Osteocyte (in vitro differentiated cells): Measurements from ENCODE around the gene APOL6. TPM values are rescaled to one million over a fixed set of nuclear protein-coding genes. Genes with fewer than 3 reads are reported as not detected.

ENCODE experiments used
- DNase-seq: peaks from one replicate; pipeline ENCODE4 v3.0.0; 2021; ENCODE audit warnings: mixed read lengths; ENCODE audit not compliant: unreplicated experiment; ENCODE audit errors: extremely low spot score
- H3K27ac Mint-ChIP-seq: one replicate; pipeline ENCODE4 v1.8.0; 2021; ENCODE audit warnings: mild to moderate bottlenecking, mixed read lengths; ENCODE audit not compliant: unreplicated experiment
- H3K27me3 Mint-ChIP-seq: one replicate; pipeline ENCODE4 v1.8.0; 2021; ENCODE audit warnings: mixed read lengths; ENCODE audit not compliant: unreplicated experiment
- H3K36me3 Mint-ChIP-seq: one replicate; pipeline ENCODE4 v1.8.0; 2021; ENCODE audit warnings: mixed read lengths; ENCODE audit not compliant: unreplicated experiment
- H3K4me1 Mint-ChIP-seq: one replicate; pipeline ENCODE4 v1.8.0; 2021; ENCODE audit warnings: mixed read lengths; ENCODE audit not compliant: unreplicated experiment
- H3K4me3 Mint-ChIP-seq: one replicate; pipeline ENCODE4 v1.8.0; 2021; ENCODE audit warnings: mild to moderate bottlenecking, moderate library complexity, mixed read lengths; ENCODE audit not compliant: unreplicated experiment
- H3K9me3 Mint-ChIP-seq: one replicate; pipeline ENCODE4 v1.8.0; 2021; ENCODE audit warnings: mixed read lengths; ENCODE audit not compliant: unreplicated experiment
- CTCF ChIP-seq: fragments of 200-600 bp; sonication (generic); IDR thresholded peaks from 2 replicates; pipeline ENCODE4 v1.5.0; 2021; ENCODE audit warnings: antibody characterized with exemption, mild to moderate bottlenecking, moderate library complexity
- total RNA-seq: library from RNA; stranded (reverse); gene quantifications from 2 replicates; pipeline ENCODE4 v1.2.1, GENCODE V29; 2021

Gene APOL6
- total RNA-seq, 1 donor from 2014 or later, result 11.8 TPM

GRCh38 chr22:35637254-35637653 is 11.0 kb upstream of the APOL6 start:
- TF ChIP-seq CTCF, result no peak
- DNase-seq, result no peak
- no peaks in the 10 kb centered on the region for H3K9me3 Mint-ChIP-seq
- H3K27ac Mint-ChIP-seq, result no peak overlapping the region
- H3K27me3 Mint-ChIP-seq, result no peaks in the 10 kb centered on the region
- no peak overlapping the region for H3K4me3 Mint-ChIP-seq
- H3K36me3 Mint-ChIP-seq, result no peaks in the 10 kb centered on the region
- peaks cover 14% of the 10 kb centered on the region for H3K4me1 Mint-ChIP-seq

- Mint-ChIP-seq H3K27ac (peak overlapping the region; percentile 80), H3K36me3 (no peaks in the 10 kb centered on the region), H3K4me1 (peaks cover 14% of the 10 kb centered on the region), H3K9me3 (no peaks in the 10 kb centered on the region), H3K4me3 (no peak overlapping the region), H3K27me3 (no peaks in the 10 kb centered on the region)
- no peak for TF ChIP-seq CTCF
- DNase-seq, result no peak
Measured at GRCh38 chr22:35638001-35638400, 10.2 kb upstream of the APOL6 start.

- Mint-ChIP-seq H3K27ac (peak overlapping the region; percentile 80), H3K4me1 (peaks cover 14% of the 10 kb centered on the region), H3K36me3 (no peaks in the 10 kb centered on the region), H3K4me3 (no peak overlapping the region), H3K27me3 (no peaks in the 10 kb centered on the region), H3K9me3 (no peaks in the 10 kb centered on the region)
- no peak for TF ChIP-seq CTCF
- peak; percentile 89 for DNase-seq
Measured at GRCh38 chr22:35638410-35638809, 9.8 kb upstream of the APOL6 start.

DNA sequence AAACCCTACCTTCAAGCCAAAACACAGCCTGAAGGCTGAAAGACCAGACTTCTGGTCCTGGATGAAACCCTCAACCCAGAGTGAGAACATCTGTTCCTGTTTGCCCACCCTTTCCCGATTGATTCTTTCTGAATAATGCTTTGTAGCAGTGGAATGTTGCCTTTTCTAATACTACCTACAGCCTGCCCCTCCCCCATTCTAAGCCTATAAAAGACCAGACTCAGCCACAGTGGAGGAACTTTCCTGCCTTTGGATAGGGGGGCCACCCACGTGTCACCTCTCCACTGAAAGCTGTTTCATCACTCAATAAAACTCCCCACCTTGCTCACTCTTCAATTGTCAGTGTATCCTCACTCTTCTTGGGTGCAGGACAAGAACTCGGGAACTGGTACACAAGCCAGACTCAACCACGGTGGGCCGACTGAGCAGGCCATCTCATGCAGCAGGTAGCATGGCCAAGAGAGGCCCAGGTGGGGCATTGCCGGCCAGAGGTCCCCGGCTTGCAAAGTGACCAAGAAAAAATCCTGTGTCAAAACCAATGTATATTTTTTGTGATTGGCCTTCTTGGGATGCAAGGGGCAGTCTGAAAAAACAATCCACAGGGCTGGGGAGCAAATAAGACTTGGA is 6.6 kb upstream of the APOL6 start:
- no peaks in the 10 kb centered on the region for H3K27me3 Mint-ChIP-seq
- peaks cover 21% of the 10 kb centered on the region for H3K4me1 Mint-ChIP-seq
- no peaks in the 10 kb centered on the region for H3K36me3 Mint-ChIP-seq
- no peak overlapping the region for H3K4me3 Mint-ChIP-seq
- DNase-seq, result peak; percentile 65
- H3K27ac Mint-ChIP-seq, result no peak overlapping the region
- no peak for TF ChIP-seq CTCF
- H3K9me3 Mint-ChIP-seq, result no peaks in the 10 kb centered on the region

- peaks cover 28% of the 10 kb centered on the region for H3K4me1 Mint-ChIP-seq
- no peaks in the 10 kb centered on the region for H3K9me3 Mint-ChIP-seq
- peak; percentile 69 for DNase-seq
- H3K36me3 Mint-ChIP-seq, result no peaks in the 10 kb centered on the region
- no peak overlapping the region for H3K4me3 Mint-ChIP-seq
- no peaks in the 10 kb centered on the region for H3K27me3 Mint-ChIP-seq
- no peak for TF ChIP-seq CTCF
- H3K27ac Mint-ChIP-seq, result no peak overlapping the region
Measured at GRCh38 chr22:35642305-35642741, 5.9 kb upstream of the APOL6 start.
